CD4-positive, alpha-beta T cell treated with Interleukin-1 beta for 1 hour (primary cell): ENCODE measurements around the gene HAGHL.

ENCODE experiments used
- DNase-seq, 2 donors: peaks; one replicate each; pipeline ENCODE4 v3.0.0-alpha.2; 2020 to 2022

Gene HAGHL, protein sequence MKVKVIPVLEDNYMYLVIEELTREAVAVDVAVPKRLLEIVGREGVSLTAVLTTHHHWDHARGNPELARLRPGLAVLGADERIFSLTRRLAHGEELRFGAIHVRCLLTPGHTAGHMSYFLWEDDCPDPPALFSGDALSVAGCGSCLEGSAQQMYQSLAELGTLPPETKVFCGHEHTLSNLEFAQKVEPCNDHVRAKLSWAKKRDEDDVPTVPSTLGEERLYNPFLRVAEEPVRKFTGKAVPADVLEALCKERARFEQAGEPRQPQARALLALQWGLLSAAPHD

DNA sequence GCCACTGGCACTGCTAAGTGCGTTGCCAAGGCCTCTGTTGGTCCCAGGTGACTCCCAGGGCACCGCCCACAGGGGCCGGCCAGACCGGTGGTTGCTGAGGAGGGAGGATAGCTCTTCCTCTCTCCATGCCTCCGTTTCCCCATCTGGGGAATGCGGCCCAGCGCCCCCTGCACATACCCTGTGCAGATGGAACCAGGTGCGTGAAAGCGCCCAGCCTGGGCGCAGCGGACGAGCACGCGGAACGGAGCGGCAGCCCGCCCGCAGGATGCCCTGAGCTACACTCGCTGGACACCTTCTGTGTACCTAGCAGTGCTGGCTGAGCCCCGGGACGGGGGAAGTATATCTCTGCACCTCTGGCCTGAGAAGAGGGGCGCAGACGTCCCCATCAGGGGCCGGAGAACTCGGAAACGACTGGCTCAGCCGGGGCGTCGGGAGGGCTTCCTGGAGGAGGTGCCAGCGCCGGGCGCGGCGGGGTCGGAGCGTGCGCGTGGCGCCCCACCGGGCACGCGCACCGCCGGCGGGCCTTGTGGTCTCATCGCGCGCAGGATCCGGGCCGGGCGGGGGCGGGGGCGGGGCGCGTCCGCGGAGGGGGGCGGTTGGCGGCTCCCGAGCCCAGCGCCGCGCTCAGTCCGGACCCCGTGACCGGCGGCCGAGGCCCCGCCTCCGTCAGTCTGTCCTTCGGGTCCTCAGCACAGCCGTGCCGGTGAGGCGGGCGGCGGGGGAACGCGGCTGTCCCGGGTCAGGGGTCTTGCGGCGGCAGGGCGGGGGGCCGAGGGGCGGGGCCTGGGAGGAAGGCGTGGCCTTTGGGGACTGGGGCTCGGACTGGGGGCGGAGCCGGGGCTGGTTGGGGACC is at the start of gene HAGHL, which contains the start of gene CCDC78:
HAGHL (plus strand) TSS at position 669 of the 853 bp plus-strand sequence. CDS start 404 bp downstream, outside the sequence.
CCDC78 (minus strand) TSS at position 6 of the 853 bp plus-strand sequence. CDS start 76 bp downstream, outside the sequence.
- DNase-seq = peak; percentile 68 to 75

DNA sequence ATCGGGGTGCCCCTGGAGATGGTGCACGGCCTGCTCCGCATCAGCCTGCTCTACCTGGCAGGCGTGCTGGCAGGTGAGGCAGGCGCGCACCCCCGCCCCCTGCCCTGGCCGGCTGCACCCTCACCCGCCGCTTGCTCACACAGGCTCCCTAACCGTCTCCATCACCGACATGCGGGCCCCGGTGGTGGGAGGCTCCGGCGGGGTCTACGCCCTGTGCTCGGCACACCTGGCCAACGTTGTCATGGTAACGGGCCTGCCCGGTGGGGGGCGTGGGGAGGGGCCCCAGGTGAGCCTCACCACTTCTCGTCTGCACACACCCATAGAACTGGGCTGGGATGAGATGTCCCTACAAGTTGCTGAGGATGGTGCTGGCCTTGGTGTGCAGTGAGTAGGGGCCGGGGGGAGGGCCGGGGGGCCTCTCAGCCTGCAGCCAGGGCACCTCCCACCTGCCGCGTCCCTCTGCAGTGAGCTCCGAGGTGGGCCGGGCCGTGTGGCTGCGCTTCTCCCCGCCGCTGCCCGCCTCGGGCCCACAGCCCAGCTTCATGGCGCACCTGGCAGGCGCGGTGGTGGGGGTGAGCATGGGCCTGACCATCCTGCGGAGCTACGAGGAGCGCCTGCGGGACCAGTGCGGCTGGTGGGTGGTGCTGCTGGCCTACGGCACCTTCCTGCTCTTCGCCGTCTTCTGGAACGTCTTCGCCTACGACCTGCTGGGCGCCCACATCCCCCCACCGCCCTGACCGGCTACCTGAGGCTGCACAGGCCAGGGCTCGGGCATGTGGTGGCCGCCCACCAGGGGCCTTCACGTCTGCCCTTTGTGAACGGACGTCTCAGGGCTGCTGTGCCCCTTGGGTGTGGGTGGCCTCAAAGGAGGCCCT is 49.4 kb upstream of the HAGHL start:
- no peak for DNase-seq

DNA sequence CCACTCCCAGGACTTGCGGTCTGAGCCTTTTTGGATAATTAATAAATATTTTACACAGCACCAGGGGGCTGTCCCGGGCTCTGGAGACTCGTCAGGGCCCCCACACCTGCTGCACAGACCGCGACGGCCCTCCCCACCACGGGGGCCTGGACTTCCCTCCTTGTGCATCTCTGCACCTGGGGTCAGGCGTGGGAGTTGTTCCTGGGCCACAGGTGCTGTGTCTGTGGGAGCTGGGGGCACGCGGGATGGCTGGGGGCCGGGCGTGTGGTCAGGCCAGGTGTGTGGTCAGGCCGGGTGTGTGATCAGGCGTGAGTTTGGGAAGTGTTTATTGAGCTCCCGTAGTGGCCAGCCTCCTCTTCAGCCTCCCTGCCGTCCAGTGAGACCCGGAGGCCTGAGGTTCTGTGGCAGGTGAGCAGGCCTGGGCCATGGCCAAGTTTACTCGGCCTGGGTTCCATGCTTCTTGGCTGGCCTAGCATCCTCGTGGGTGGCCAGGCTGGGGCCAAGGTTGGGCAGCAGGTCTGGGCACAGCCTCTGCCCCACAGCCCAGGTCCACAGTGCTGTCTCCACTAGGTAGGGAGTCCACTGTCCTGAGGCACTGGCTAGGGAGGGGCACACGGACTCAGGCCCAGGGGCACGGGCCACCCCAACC is 48.6 kb upstream of the HAGHL start:
- DNase-seq = no peak

DNA sequence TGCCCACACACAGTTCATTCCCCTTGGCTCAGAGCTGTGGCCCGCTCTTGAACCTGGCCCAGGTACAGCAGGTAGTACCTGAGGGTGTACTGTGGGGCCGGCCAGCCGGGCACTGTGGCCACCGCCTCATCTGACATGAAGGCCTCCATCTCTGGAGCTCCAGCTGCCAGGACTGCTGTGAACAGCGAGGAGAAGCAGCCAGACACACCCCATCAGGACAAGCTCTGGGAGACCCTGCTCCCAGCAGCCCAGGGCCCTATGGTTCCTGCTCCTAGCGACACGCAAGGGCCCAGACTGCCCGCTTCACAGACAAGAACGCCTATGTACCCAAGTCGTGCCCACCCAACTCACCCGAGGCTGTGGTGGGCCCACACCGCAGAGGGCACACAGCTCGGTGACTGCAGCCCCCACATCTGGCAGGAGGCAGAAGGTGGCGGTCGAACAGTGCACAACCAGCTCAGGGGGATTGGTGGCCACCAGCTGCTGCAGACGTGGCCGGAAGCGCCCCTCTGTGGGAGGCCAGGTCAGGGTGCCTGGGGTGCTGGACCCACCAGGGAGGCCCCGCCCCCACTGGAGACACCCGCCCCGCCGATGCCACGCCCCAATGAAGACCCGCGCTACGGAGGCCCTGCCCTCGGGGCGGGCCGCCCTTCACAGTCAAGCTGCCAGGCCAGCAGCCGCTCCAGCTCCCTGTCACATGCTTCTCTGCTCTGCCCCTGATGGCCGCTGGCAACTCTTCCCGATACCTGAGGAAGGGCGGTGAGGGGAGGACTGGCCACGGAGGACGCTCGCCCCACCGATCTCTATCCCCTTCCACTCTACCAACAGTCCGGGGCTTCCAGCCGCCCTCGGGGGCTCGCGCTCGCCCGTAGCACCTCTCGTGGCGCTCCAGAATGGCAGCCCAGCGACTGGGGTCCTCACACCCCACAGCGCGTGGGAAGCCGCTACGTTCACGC is 47.8 kb upstream of the HAGHL start:
- peak; percentile 58 to 60 for DNase-seq

DNA sequence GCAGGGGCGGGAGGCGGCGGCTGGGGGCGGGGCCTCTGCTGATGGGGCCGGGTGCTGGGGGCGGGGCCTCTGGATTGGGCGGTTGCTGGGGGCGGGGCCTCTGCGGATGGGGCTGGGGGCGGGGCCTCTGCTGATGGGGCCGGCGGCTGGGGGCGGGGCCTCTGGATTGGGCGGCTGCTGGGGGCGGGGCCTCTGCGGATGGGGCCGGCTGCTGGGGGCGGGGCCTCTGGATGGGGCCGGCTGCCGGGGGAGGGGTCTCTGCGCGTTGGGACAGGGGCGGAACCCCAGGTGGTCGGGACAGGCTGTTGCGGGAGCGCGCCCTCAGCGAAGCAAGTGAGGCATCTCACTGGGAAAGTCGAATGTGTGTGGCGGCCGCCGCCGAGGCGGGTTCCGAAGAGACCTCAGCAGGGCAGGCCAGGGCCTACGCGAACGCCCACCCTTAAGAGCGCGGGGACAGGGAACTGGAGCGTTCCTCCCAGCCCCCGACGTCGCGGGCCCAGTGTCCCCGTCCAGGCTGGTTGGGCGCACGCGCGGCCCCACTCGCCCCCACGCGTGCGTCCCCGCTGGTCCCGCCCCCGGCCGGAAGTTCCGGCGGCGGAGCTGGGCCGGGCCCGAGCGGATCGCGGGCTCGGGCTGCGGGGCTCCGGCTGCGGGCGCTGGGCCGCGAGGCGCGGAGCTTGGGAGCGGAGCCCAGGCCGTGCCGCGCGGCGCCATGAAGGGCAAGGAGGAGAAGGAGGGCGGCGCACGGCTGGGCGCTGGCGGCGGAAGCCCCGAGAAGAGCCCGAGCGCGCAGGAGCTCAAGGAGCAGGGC is 46.9 kb upstream of the HAGHL start, which contains the start of gene STUB1:
STUB1 (plus strand) TSS at position 597 of the 811 bp plus-strand sequence; CDS start at position 713, 116 bp downstream.
- peak; percentile 86 to 88 for DNase-seq

DNA sequence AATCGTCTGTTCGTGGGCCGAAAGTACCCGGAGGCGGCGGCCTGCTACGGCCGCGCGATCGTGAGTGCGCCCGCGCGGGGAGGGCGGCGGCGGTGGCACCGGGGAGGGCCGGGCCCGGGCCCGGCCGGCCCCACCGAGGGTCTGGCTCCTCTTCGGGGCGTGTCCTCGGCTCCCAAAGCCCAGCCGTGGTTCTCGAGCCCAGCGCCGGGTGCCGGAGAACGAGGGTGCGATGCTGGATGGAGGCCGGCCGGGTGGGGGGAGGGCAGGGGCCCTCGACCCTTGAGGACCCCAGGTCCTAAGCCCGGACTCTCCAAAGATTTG is 46.3 kb upstream of the HAGHL start:
- DNase-seq = no peak

- no peak for DNase-seq
Observed at GRCh38 chr16:680967-681745, 45.8 kb upstream of the HAGHL start.

GRCh38 chr16:681746-682427 is 45.0 kb upstream of the HAGHL start:
- no peak for DNase-seq

DNA sequence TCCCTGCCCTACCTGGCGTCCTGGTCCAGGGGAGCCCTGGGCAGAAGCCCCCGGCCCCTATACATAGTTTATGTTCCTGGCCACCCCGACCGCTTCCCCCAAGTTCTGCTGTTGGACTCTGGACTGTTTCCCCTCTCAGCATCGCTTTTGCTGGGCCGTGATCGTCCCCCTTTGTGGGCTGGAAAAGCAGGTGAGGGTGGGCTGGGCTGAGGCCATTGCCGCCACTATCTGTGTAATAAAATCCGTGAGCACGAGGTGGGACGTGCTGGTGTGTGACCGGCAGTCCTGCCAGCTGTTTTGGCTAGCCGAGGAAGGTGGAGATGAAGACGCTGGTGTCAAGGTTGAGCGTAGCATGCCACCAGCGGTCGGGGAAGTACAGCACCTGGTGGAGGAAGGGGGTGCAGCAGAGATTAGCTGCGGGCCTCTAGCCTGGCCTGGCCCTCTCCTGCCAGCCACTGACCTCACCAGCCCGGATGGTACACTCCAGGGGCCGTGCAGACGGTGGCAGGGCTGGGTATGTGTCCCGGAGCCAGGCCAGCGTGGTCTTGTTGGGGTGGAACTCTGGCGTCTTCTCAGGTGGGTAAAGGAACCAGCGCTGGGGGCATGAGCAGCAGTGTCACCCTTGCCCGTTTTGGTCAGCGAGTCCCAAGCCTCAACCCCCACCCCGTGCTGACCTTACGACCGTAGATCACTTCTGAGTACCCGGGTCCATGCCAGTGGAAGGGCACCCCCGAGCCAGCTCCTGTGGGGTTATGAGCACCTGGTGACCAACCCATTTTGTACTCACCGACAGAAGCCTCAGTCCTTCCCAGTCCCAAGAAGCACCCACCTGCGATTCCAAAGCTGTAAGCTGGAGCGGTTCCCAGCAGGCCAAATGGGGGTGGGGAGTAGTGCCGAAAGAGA is 44.2 kb upstream of the HAGHL start:
- DNase-seq = no peak

DNA sequence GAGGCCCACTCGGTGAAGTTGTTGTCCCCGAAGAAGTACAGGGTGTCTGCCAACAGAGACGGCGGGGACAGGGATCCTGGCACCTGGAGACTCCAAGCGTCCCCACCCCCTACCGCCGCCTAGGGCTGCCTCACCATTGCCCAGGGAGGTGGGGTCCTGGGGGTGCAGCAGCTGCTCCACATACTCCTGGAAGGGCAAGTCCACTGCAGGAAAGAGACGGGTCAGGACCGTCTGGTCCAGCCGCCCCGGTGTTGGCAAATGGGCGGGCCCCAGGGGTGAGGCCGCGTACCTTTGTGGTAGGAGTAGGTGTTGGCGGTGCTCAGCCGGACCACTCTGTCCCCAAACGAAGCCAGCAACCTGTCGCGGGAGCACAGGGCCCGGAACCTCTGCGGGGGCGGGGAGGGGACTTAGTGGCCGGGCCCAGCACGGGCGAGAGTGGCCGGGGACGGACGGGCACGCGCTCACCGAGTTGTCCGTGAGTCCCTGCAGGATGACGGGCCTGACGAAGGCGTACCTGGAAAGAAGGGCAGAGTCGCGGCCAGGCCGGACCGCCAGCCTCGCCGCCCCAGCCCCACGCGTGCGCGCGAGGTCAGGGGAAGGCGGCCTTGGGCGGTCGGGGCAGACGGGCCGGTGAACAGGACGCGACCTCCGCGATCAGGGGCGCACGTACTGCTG is 43.4 kb upstream of the HAGHL start:
- DNase-seq = no peak

- peak; percentile 98 to 99 for DNase-seq
Observed at GRCh38 chr16:684071-684794, 42.7 kb upstream of the HAGHL start, which contains the start of gene JMJD8. JMJD8 (minus strand) TSS chr16:684334; CDS start chr16:684319, 15 bp downstream.

- no peak for DNase-seq
Observed at GRCh38 chr16:684961-685696, 41.8 kb upstream of the HAGHL start.

DNA sequence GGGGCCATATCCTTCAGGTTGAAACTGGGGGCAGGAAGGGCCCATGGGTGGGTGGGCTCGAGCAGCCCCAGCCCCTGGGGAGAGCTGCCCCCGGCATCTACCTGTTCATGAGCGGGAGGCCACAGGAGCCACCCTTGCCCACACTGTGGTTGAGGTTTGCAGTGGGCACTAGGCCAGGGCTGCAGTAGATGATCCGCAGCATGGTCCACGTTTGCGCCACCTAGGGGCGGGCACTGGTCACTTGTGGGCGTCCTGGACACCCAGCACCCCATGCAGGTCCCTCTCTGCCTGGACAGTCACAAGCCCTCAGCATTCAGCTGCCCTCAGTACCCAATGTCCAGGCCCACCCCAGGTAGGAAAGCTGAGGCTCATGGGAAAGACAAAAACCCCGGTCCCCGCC is 40.9 kb upstream of the HAGHL start:
- DNase-seq = no peak

GRCh38 chr16:686459-687260 is 40.2 kb upstream of the HAGHL start:
- no peak for DNase-seq

GRCh38 chr16:687499-687898 is 39.4 kb upstream of the HAGHL start:
- no peak for DNase-seq
